HG03565 (cell line): Measurements from ENCODE around the gene PLCB2.

Source experiments
- ATAC-seq: cut with Tn5 transposase; IDR thresholded peaks from one replicate; pipeline ENCODE4 v1.9.1; 2021; ENCODE audit warnings: mild to moderate bottlenecking, moderate library complexity; ENCODE audit not compliant: unreplicated experiment

The PLCB2 gene, protein sequence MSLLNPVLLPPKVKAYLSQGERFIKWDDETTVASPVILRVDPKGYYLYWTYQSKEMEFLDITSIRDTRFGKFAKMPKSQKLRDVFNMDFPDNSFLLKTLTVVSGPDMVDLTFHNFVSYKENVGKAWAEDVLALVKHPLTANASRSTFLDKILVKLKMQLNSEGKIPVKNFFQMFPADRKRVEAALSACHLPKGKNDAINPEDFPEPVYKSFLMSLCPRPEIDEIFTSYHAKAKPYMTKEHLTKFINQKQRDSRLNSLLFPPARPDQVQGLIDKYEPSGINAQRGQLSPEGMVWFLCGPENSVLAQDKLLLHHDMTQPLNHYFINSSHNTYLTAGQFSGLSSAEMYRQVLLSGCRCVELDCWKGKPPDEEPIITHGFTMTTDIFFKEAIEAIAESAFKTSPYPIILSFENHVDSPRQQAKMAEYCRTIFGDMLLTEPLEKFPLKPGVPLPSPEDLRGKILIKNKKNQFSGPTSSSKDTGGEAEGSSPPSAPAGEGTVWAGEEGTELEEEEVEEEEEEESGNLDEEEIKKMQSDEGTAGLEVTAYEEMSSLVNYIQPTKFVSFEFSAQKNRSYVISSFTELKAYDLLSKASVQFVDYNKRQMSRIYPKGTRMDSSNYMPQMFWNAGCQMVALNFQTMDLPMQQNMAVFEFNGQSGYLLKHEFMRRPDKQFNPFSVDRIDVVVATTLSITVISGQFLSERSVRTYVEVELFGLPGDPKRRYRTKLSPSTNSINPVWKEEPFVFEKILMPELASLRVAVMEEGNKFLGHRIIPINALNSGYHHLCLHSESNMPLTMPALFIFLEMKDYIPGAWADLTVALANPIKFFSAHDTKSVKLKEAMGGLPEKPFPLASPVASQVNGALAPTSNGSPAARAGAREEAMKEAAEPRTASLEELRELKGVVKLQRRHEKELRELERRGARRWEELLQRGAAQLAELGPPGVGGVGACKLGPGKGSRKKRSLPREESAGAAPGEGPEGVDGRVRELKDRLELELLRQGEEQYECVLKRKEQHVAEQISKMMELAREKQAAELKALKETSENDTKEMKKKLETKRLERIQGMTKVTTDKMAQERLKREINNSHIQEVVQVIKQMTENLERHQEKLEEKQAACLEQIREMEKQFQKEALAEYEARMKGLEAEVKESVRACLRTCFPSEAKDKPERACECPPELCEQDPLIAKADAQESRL

DNA sequence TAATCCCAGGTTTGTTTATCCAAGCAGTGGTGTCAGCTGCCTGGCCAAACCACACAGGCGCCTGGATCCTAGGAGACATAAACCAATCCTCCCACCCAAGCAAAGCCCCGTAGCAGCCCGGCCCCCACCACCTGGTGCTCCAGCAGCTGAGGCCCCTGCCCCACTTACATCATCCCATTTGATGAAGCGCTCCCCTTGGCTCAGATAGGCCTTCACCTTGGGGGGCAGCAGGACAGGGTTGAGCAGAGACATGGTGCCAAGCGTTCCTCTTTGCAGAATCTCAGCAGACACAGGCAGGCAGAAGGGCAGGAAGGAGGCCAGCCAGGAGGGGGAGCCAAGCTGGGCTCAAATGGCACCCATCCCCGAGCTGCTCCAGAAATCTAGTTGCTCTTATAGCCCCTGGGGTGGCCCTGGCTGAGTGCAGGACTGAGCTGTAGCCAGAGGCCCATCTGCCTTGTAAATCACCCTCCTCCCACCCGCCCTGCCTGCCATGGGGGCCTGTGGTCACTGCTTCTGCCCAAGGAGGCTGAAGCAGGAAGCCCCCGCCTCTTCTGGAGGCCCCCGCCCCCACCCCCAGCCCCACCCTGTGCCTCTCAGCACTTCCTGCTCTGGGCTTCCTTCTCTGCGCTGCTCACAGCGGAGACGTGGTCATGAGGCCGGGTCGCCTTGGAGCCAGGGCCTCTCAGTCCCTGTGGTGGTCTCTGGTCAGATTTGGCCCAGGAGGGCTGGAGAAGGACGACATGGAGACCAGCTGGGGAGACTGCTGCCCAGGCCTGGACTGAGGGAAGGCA is at the start of gene PLCB2:
TSS of gene PLCB2 (minus strand) at position 515 of the 791 bp plus-strand sequence. CDS start at position 252, 263 bp downstream.
- ATAC-seq: no peak

DNA sequence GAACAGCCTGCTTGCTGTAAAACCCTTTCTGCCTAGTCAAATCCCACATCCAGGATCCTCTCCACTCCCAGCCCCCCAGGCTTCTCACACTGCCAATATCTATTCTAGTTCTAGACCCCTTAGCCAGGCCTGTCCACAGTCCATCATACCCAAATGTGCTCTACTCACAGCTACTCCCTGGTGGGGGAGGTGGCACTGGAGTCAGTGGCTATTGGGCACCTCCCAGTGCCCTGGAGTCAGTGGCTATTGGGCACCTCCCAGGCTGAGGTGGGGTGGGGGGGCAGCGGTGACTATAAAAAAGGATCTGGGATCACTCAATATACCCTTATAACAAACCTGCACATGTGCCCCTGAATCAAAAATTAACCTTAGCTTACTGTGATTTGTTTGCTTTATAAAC is 49.5 kb upstream of the PLCB2 start:
- no peak for ATAC-seq

DNA sequence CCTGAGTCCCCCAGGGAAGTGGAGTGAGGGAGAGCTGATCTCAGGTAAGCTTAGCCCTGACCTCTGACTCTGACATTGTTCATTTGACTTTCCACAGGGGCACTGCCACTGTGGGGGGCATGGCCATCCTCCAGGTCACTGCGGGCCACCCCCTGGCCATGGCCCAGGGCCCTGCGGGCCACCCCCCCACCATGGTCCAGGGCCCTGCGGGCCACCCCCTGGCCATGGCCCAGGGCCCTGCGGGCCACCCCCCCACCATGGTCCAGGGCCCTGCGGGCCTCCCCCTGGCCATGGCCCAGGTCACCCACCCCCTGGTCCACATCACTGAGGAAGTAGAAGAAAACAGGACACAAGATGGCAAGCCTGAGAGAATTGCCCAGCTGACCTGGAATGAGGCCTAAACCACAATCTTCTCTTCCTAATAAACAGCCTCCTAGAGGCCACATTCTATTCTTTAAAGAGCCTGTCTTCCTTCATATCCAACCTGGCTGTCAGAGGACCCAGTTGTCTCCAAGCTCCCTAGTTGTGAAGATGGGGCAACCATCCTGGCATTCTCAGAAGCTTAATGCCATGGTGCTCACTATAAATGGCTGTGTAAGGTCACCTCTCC is 48.3 kb upstream of the PLCB2 start:
- no peak for ATAC-seq

DNA sequence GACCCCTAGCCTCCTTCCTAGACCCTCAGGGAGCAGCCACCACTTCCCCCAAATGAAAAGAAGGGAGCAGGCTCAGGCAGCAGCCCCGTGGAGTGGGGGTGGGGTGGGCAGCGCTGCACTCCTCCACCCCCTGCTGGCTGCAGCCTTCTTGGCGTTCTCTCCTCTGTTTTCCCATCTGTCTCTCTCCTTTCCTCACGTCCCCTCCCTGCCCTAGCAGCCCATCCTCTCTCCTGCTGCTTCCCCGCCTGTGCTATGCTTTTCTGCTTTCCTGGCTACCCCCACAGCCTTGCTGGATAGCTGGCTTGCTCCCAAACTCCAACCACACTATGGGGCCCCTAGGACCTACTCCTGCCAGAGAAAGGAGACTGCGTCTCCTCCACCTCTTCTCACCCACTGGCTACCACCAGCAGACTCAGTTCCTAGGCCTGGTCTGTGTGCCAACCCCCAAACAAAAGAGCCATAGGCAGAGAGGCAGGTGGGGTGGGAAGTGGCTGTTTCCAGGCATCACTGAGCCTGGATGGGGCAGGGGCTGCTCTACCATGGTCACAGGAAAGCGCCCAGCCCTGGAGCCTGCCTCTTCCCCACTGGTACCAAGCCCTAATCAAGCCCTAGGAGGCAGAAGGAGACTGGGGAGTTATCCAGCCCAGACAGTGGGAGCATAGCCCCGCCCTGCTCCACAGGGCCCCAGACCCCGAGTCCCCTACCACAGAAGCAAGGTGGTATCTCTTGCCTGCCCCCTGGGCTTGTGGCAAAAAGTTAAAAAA is 46.9 kb upstream of the PLCB2 start:
- ATAC-seq: no peak

DNA sequence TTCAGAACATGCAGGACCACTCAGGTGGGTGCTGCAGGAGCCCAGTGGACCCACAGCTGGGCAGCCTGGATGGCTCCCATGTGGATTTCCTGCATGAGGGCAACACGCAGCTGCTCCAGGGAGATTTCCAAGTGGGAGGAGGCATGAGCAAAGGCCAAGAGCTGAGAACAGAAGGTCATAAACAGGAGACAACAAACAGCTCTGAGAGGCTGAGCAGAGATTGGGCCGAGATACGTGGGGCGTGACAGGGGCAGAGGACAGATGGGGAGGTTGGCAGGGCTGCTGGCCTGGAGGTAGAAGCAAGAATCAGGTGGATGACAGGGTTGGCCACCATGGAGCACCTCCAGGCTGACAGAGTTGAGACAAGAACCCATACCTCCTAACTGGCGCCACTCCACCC is 46.0 kb upstream of the PLCB2 start:
- ATAC-seq: no peak

DNA sequence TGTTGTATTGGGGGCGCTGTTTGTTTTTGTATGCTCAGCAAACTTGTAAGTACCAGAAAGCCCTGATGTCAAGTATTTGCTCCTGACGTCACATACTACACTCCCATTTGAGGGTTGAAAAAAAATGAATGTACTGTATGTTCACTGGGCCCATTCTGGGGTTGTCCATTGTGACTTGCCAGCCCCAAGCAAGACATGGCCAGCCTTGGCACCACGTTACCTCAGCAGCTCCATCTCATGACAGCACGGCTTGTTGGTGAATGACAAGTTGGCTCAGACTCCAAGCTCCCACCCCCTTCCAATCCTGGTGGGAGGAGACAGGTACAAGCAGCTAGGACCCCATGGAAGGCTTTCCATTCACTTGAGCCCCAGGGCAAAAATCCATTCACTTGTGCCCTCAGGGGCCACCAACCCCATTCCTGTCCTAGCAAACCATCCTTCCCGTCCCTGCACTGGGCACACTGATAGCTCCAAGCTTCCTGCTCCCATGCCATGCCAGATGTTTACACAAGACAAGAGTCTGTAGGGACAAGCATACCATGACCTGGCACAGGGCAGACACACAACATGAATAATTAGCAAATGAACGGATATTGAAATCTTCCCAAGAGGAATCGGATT is 44.7 kb upstream of the PLCB2 start:
- no peak for ATAC-seq

DNA sequence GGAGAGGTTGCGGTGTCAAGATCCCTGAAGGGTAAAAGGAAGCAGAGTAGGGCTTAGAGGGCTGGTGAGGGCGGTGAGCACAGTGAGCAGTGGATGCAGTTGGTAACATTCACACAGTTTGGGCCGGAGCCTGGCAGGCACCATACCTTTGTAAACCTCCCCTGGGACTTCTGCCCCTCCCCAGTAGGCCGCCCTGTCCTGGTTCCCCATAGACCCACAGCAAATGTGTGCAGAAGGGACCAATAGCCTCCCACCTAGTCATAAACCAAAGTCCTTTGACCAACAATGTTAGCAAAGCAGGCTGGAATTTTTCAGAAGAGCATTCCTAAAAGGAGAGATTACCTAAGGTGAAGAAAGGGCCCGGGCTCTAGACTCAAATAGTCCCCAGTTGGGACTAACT is 41.4 kb upstream of the PLCB2 start:
- no peak for ATAC-seq

DNA sequence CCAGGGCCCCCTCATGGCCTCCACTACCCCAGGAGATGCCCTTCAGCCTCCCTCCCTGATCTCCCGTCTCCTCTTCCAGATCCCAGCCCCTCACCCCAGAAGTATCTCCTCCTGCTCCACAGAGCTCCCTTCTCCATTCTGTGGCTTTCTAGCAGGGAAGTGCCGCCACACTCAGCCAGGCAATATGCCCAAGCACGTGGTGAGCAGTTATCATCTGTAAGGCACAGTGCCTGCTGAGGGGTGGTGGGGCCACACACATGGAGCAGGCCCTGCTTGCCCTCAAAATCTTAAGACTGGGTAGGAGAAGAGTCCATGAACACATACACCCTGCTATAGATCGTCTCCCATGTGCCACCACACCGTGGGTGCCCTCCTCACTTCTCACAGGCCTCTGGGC is 40.7 kb upstream of the PLCB2 start:
- no peak for ATAC-seq

DNA sequence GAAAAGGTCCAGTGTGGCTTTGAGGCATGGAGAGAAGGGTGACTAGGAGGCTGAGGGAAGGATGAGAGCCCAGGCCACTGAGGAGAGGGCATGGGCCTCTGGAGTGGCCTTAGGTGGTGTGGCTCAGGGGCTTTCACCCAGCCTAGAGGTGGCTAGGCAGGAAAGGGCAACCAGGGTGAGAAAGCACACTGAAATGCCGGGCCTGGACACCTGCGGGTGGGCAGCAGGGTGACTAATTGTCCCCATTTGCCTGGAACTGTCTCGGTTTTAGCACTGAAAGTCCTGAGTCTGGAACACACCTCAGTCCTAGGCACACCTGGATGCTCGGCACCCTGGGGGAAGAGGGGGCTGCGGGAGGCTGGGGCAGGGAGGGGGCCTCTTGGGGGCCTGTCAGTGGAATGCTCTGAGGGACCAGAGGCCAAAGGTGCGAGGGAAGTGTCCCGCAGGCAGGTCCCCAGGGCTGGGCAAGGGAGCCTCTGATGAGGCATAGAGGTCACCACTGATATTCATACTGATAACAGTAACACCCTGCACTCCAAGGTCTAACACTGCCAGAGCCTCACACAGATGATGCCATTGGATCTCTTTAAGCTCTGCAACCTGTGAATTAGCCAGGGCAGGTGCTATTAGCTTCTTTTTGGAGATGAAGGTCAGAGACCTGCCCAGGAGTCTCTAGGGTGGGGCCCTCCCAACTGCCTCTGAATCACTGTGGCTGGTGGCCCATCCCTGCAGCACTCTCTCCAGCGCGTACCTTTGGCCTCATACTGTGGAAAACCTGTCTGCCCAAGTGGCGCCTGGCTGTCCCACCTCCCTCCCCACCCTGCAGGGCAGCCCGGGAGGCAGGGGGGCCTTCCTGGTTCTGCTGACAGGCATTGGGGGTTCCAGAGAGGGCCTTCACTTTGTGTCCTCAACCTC is 40.1 kb upstream of the PLCB2 start:
- no peak for ATAC-seq

DNA sequence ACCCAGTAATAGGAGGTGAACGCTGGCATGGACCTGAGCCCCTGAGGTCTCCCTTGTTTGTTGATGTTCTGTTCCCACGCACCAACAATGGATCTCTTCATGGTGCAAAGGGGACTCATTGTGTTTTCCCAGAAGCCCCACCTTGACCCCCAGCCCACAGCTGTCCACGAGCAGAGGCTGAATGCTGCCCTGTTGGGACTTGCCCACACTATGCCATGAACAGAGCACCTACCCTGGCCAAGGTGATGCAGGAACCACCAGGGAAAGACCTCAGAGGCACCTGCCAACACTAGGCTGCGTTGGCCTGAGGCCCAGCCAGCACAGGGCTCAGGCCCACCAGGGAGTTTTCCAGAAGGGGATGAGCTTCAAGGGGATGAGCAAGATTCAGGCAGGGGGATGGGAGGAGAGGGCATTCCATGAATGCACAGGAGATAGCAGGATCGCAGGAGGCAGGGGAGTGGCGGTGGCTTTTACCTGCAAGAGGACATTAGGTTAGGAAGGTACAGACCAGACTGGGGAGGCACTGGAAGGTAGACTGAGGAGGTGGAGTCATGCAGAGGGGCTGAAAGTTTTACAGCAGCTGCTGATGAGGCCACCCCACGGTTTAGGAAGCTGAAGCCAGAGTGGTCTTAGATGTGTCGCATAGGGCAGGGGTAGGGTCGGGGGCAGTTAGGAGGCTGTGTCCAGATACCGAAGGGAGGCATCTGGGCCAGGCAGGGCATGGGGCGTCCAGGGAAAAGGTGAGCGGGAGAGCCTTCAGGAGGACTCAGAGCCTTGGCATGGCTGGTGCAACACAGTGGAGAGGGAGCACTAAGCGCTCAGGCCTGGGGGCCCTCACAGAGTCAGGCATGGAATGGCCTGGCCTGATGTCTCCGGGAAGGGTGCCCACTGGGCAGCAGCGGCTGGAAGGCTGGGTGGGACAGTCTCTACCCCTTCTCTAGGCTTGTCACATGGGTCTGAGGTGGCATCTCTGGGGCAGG is 39.1 kb upstream of the PLCB2 start:
- ATAC-seq: no peak

DNA sequence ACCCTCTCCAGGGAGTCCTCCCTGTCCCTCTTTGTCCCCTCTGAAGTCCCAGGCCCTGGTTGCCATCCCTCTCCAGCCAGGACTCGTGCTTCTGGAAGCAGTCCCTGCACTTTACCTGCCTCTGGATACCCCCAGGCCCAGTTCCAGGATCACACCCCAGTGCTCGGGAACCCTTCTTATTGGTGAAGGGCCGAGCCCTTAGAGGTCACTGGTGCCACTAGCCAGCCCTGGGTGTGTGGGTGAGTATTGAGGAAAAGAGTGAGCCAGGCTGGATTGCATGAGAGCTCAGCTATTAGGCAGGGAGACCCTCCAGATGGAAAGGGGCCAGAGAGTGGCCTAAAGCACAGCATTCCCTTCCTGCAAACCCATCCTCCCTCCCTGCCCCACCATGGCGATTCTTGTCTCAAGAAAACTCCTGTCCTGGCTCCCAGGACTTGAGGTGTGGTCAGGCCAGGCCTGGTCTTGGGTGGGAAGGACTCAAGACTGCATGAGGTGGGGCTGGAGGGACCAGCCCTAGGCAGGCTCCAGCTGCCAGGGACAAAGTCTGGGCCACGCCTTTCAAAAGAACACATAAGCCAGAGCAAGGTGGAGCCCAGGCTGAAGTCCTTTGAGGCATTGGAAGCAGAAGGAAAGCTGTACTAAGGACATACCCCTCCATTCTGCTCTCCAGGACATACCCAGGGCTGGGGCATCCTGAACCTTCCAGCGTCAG is 38.3 kb upstream of the PLCB2 start:
- ATAC-seq: no peak

DNA sequence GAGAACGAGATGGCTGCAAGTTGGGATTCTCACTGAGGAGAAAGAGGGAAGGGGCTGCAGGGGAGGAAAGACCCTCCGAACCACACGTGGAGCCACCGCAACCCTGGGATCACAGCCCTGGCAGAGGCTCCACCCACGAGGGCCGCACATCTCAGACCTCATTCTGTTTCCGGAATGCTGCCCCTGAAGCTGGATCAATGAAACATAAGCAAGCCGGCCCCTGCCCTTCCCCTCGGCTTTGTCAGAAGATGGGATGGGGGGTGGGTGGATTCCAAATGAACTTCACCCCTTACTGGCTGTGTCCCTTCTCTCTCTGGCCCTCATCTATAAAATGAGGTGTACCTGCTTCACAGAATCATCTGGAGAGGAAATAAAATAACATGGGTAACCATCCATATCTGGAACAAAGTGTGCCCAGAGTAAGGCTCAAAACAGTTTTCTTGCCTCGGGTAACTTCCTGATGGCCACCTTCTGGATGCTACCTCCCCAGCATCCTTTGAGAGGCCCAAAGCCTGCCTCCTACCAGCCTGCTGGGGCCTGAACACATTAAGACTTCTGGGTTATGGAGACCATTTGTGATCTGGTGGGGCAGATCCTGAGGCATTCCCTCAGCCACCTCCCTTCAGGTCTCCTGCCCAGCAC is 37.6 kb upstream of the PLCB2 start:
- ATAC-seq: no peak

DNA sequence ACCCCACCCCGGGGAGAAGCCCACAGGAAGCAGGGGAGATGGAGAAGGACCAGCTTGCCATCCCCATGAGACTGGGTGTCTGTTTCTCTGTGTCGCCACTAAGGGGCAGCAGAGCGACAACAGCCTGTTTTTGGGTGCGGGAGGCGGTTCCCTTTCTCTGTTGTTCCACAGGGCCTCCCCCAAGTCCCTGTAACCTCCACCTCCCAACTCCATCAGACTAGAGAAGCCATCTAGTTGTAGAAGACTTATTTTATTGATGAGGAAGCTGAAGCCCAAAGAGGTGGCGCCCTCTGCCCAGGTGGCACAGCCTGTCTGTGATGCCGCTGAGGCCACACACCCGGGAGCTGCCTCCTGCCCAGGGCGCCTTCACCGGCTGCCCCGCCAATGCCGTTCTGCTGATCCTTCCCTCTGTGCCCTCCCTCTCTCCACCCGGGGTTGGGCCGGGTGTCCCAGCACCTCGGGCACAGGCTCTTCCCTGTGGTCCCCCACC is 36.9 kb upstream of the PLCB2 start:
- no peak for ATAC-seq

DNA sequence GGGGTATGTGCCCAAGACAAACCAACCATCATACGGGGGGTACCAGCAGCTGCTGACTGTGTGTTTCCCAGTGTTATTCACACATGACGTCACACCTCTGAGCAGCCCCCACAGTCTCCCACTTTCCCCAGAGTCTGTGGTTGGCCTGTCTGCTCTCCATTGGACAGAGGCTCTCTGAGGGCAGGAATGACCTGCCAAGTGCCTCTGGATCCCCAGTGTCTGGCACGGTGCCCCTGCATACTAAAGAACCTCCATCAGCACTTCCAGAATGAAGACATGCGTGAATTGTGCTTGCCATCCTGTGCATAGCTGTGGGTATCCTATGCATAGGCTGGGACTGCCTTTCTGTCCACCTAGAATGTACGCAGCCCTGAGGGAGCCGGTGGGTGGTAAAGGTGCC is 36.5 kb upstream of the PLCB2 start:
- no peak for ATAC-seq

DNA sequence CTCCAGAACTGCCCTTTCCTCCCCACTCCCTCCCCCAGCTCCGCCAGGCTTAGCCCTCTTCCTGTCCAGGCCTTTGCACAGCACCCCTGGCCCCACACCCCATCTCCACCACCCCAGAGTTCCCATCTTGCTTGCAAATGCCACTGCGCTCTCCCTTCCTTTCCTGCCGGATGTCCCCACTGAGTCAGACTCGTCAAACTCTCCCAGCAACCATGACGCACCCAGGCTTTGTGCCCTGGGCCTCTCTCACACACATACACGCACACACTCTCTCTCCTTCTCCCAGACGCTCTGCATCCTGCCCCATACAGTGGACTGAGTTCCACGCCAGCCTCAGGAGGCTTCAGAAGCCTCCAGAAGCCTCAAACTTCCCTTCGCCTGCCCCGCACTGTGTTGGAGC is 35.8 kb upstream of the PLCB2 start:
- ATAC-seq: no peak
